ENCODE measurements around the gene MRTFA.

Gene MRTFA

GRCh38 chr22:40401532-40401931, 235.0 kb downstream of the MRTFA start:
- Histone ChIP-seq H3K36me3 (ENCODE audit: insufficient read depth, low read depth, low read length) (peaks cover 38% of the 10 kb centered on the region), H3K27ac (ENCODE audit: low read length) (no peak overlapping the region), H3K4me1 (ENCODE audit: insufficient read depth, low read length) (peaks cover 10% of the 10 kb centered on the region; the same call in 1 of the 2 replicates), H3K9me3 (ENCODE audit: insufficient read depth, low read depth, low read length) (no peaks in the 10 kb centered on the region), H3K4me3 (ENCODE audit: low read length) (no peak overlapping the region), H3K9ac (ENCODE audit: low read depth, low read length) (no peak overlapping the region), H3K27me3 (ENCODE audit: insufficient read depth, low read length) (no peaks in the 10 kb centered on the region)

- Histone ChIP-seq H3K9ac (ENCODE audit: low read depth, low read length) (no peak overlapping the region), H3K27ac (ENCODE audit: low read length) (no peak overlapping the region)
Observed at GRCh38 chr22:40400159-40400558, 236.4 kb downstream of the MRTFA start.

GRCh38 chr22:40399621-40400020, 236.9 kb downstream of the MRTFA start:
- Histone ChIP-seq H3K36me3 (ENCODE audit: insufficient read depth, low read depth, low read length) (peaks cover 21% of the 10 kb centered on the region), H3K27ac (ENCODE audit: low read length) (no peak overlapping the region), H3K4me1 (ENCODE audit: insufficient read depth, low read length) (peaks cover 11% of the 10 kb centered on the region; the same call in 1 of the 2 replicates)

More at GRCh38 chr22:40400159-40400558, 236.4 kb downstream of the MRTFA start:
- Histone ChIP-seq H3K36me3 (ENCODE audit: insufficient read depth, low read depth, low read length) (peaks cover 26% of the 10 kb centered on the region), H3K27me3 (ENCODE audit: insufficient read depth, low read length) (no peaks in the 10 kb centered on the region), H3K4me3 (ENCODE audit: low read length) (no peak overlapping the region), H3K9me3 (ENCODE audit: insufficient read depth, low read depth, low read length) (no peaks in the 10 kb centered on the region), H3K4me1 (ENCODE audit: insufficient read depth, low read length) (peaks cover 11% of the 10 kb centered on the region; the same call in 1 of the 2 replicates)

DNA sequence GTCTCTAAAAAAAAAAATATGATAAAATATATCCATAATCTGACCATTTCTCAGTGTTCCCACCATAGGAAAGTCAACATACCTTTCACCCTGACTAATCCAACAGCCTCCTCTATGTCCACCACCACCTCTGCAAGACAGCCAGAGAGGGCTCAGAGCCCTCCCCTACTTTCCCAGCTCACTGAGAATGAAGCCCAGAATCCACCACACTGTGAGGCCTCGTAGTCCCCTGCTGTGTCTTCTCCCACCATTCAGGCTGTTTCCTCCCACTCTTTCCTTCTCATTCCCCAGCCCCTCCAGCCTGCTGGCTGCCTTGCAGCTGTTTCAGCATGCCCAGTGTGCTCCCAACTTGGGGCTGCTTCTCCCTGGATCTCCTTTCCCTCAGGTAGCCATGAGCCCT, 239.1 kb downstream of the MRTFA start:
- H3K36me3 ChIP-seq (ENCODE audit: insufficient read depth, low read depth, low read length), result peaks cover 16% of the 10 kb centered on the region; the same call in 1 of the 2 replicates
- no peak overlapping the region for H3K4me3 ChIP-seq (ENCODE audit: low read length)
- H3K4me1 ChIP-seq (ENCODE audit: insufficient read depth, low read length), result peaks cover 11% of the 10 kb centered on the region; the same call in 1 of the 2 replicates
- no peak overlapping the region for H3K27ac ChIP-seq (ENCODE audit: low read length)
- H3K27me3 ChIP-seq (ENCODE audit: insufficient read depth, low read length), result no peaks in the 10 kb centered on the region
- H3K9me3 ChIP-seq (ENCODE audit: insufficient read depth, low read depth, low read length), result no peaks in the 10 kb centered on the region
- peak overlapping the region; percentile 39; the same call in 1 of the 2 replicates for H3K9ac ChIP-seq (ENCODE audit: low read depth, low read length)

More at GRCh38 chr22:40399621-40400020, 236.9 kb downstream of the MRTFA start:
- Histone ChIP-seq H3K9ac (ENCODE audit: low read depth, low read length) (no peak overlapping the region), H3K9me3 (ENCODE audit: insufficient read depth, low read depth, low read length) (no peaks in the 10 kb centered on the region), H3K27me3 (ENCODE audit: insufficient read depth, low read length) (no peaks in the 10 kb centered on the region), H3K4me3 (ENCODE audit: low read length) (no peak overlapping the region)

DNA sequence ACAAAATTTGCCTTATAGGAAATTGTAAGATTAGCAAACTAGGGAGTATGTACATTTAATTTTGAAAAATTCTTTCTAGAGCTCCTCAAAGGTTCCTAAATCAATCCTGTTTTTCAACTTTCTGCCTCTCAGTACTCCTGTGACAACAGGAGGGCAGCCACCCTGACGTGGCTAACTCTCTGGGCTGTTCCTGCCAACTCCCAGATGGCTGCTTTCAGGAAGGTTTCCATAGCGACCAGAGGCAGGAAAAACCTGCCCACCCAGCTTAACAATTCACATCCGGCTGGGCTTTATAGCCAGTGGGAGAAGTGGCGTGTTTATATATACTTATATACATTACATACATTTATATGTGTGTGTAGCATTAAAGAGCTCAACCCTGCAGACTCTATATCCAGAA, 239.6 kb downstream of the MRTFA start:
- H3K9ac ChIP-seq (ENCODE audit: low read depth, low read length), result no peak overlapping the region
- H3K4me3 ChIP-seq (ENCODE audit: low read length), result no peak overlapping the region
- peaks cover 12% of the 10 kb centered on the region; the same call in 1 of the 2 replicates for H3K36me3 ChIP-seq (ENCODE audit: insufficient read depth, low read depth, low read length)
- no peak overlapping the region for H3K27ac ChIP-seq (ENCODE audit: low read length)
- no peaks in the 10 kb centered on the region for H3K9me3 ChIP-seq (ENCODE audit: insufficient read depth, low read depth, low read length)
- H3K27me3 ChIP-seq (ENCODE audit: insufficient read depth, low read length), result no peaks in the 10 kb centered on the region
- peaks cover 11% of the 10 kb centered on the region; the same call in 1 of the 2 replicates for H3K4me1 ChIP-seq (ENCODE audit: insufficient read depth, low read length)

DNA sequence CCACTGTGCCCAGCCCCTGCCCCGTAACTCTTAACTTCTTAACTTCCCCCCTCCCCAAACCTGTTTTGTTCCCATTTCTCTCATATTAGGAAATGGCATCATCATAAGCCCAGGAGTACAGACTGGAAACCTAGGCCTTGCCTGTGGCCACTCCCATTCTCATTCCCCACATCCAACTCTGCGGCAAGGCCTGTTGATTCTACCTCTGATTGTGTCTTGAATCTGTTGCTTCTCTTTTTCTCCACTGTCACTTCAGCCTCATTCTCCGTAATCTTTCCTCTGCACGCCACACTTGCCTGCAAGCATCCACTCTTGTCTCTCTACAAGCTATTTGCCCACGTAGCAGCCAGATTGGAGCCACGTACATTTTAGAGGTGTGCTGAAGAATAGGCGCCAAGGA, 240.9 kb downstream of the MRTFA start:
- Histone ChIP-seq H3K27me3 (ENCODE audit: insufficient read depth, low read length) (no peaks in the 10 kb centered on the region), H3K27ac (ENCODE audit: low read length) (no peak overlapping the region), H3K9ac (ENCODE audit: low read depth, low read length) (no peak overlapping the region), H3K4me3 (ENCODE audit: low read length) (no peak overlapping the region), H3K36me3 (ENCODE audit: insufficient read depth, low read depth, low read length) (peaks cover under 1% of the 10 kb centered on the region; the same call in 1 of the 2 replicates), H3K9me3 (ENCODE audit: insufficient read depth, low read depth, low read length) (no peaks in the 10 kb centered on the region), H3K4me1 (ENCODE audit: insufficient read depth, low read length) (peaks cover 11% of the 10 kb centered on the region; the same call in 1 of the 2 replicates)

GRCh38 chr22:40394607-40395006, 241.9 kb downstream of the MRTFA start:
- H3K9ac ChIP-seq (ENCODE audit: low read depth, low read length), result no peak overlapping the region
- peaks cover 11% of the 10 kb centered on the region; the same call in 1 of the 2 replicates for H3K4me1 ChIP-seq (ENCODE audit: insufficient read depth, low read length)
- H3K36me3 ChIP-seq (ENCODE audit: insufficient read depth, low read depth, low read length), result no peaks in the 10 kb centered on the region
- H3K9me3 ChIP-seq (ENCODE audit: insufficient read depth, low read depth, low read length), result no peaks in the 10 kb centered on the region
- no peaks in the 10 kb centered on the region for H3K27me3 ChIP-seq (ENCODE audit: insufficient read depth, low read length)
- H3K27ac ChIP-seq (ENCODE audit: low read length), result no peak overlapping the region
- no peak overlapping the region for H3K4me3 ChIP-seq (ENCODE audit: low read length)

GRCh38 chr22:40392618-40393017, 243.9 kb downstream of the MRTFA start:
- Histone ChIP-seq H3K27ac (ENCODE audit: low read length) (no peak overlapping the region), H3K27me3 (ENCODE audit: insufficient read depth, low read length) (no peaks in the 10 kb centered on the region), H3K36me3 (ENCODE audit: insufficient read depth, low read depth, low read length) (no peaks in the 10 kb centered on the region), H3K4me1 (ENCODE audit: insufficient read depth, low read length) (peaks cover 10% of the 10 kb centered on the region; the same call in 1 of the 2 replicates), H3K9ac (ENCODE audit: low read depth, low read length) (no peak overlapping the region), H3K4me3 (ENCODE audit: low read length) (no peak overlapping the region), H3K9me3 (ENCODE audit: insufficient read depth, low read depth, low read length) (no peaks in the 10 kb centered on the region)

DNA sequence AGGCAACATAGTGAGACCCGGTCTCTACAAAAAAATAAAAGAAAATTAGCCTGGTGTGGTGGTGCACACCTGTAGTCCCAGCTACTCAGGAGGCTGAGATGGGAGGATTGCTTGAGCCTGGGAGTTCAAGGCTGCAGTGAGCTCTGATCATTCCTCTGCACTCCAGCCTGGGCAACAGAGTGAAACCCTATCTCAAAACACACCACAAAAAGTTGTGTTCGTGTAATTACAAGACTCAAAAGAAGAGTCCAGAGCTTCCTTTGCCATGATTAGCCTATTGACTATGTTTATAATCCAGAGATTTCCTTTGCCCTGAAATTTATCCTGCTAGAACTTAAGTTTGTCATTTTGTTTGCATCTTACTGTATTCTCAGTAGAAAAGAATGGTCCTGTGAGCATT, 245.1 kb downstream of the MRTFA start:
- no peaks in the 10 kb centered on the region for H3K9me3 ChIP-seq (ENCODE audit: insufficient read depth, low read depth, low read length)
- no peak overlapping the region for H3K27ac ChIP-seq (ENCODE audit: low read length)
- H3K36me3 ChIP-seq (ENCODE audit: insufficient read depth, low read depth, low read length), result no peaks in the 10 kb centered on the region
- no peak overlapping the region for H3K4me3 ChIP-seq (ENCODE audit: low read length)
- H3K4me1 ChIP-seq (ENCODE audit: insufficient read depth, low read length), result no peaks in the 10 kb centered on the region; the same call in 1 of the 2 replicates
- H3K9ac ChIP-seq (ENCODE audit: low read depth, low read length), result no peak overlapping the region
- H3K27me3 ChIP-seq (ENCODE audit: insufficient read depth, low read length), result no peaks in the 10 kb centered on the region

- H3K9me3 ChIP-seq (ENCODE audit: insufficient read depth, low read depth, low read length), result no peaks in the 10 kb centered on the region
- no peaks in the 10 kb centered on the region for H3K27me3 ChIP-seq (ENCODE audit: insufficient read depth, low read length)
- no peak overlapping the region for H3K27ac ChIP-seq (ENCODE audit: low read length)
- H3K36me3 ChIP-seq (ENCODE audit: insufficient read depth, low read depth, low read length), result no peaks in the 10 kb centered on the region
- no peaks in the 10 kb centered on the region for H3K4me1 ChIP-seq (ENCODE audit: insufficient read depth, low read length)
- no peak overlapping the region for H3K9ac ChIP-seq (ENCODE audit: low read depth, low read length)
- no peak overlapping the region for H3K4me3 ChIP-seq (ENCODE audit: low read length)
Observed at GRCh38 chr22:40388231-40388630, 248.3 kb downstream of the MRTFA start.

GRCh38 chr22:40387746-40388145, 248.8 kb downstream of the MRTFA start:
- no peaks in the 10 kb centered on the region for H3K4me1 ChIP-seq (ENCODE audit: insufficient read depth, low read length)
- H3K36me3 ChIP-seq (ENCODE audit: insufficient read depth, low read depth, low read length), result no peaks in the 10 kb centered on the region
- H3K4me3 ChIP-seq (ENCODE audit: low read length), result no peak overlapping the region
- H3K27me3 ChIP-seq (ENCODE audit: insufficient read depth, low read length), result no peaks in the 10 kb centered on the region
- no peak overlapping the region for H3K27ac ChIP-seq (ENCODE audit: low read length)
- H3K9ac ChIP-seq (ENCODE audit: low read depth, low read length), result no peak overlapping the region
- H3K9me3 ChIP-seq (ENCODE audit: insufficient read depth, low read depth, low read length), result no peaks in the 10 kb centered on the region

DNA sequence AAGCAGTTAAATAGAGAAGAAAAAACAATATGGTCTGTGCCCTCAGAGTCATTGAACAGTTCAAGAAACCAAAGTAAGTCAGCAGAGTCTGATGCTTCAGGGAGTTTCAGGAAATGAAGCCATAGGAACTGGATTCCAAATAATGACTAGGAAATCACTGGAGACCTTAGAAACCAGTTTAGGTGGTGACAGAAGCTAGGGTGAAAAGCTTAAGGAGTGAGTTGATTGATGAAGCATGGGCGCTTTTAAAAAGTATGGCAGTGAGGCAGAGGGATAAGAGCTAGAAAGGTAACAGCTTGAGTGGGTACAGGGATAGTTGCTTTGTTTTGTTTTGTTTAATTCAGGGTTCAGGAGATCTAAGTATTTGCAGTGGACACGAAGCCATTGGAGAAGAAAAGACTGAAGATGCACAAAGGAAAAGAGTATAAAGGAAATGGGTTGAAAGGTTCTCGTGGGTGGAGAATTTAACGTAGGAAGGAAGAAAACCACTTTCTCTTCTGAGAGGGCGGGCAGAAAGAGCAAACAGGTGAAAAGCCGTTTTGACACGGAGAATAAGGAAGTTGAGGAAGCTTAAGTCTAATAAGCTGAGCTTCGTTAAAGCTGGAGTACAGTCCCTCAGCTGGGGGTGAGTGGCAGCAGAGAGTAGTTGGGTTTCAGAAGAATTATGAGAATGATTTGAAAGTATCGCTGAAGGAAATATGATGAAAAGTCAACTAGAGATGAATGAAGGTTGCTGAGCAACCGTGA, 251.3 kb downstream of the MRTFA start:
- Histone ChIP-seq H3K4me3 (ENCODE audit: low read length) (no peak overlapping the region), H3K9me3 (ENCODE audit: insufficient read depth, low read depth, low read length) (no peaks in the 10 kb centered on the region), H3K27ac (ENCODE audit: low read length) (no peak overlapping the region), H3K27me3 (ENCODE audit: insufficient read depth, low read length) (no peaks in the 10 kb centered on the region), H3K36me3 (ENCODE audit: insufficient read depth, low read depth, low read length) (no peaks in the 10 kb centered on the region), H3K4me1 (ENCODE audit: insufficient read depth, low read length) (no peaks in the 10 kb centered on the region), H3K9ac (ENCODE audit: low read depth, low read length) (no peak overlapping the region)

Measured in iPS-20b (cell line).